CD4-positive, alpha-beta T cell treated with Interleukin-15 for 1 hour (primary cell): ENCODE data around the gene MAP3K10.

Source experiments
- DNase-seq: peaks from one replicate; pipeline ENCODE4 v3.0.0-alpha.2; 2020

The MAP3K10 gene

DNA sequence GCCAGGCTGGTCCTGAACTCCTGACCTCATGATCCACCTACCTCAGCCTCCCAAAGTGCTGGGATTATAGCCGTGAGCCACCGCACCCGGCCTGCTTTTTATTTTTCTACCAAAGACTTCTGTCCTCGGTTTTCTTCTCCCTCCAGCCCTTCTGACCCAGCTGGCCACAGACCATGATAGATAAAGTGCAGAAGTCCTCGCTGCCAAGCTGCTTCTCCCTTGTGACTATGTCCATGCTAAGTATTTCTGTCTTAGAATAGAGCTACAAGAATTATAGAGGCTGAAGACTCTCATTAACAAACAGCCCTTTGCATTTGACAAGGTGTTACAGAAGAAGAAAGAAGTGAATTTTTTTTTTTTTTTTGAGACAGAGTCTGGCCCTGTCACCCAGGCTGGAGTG, 15.4 kb upstream of the MAP3K10 start:
- no peak for DNase-seq

DNA sequence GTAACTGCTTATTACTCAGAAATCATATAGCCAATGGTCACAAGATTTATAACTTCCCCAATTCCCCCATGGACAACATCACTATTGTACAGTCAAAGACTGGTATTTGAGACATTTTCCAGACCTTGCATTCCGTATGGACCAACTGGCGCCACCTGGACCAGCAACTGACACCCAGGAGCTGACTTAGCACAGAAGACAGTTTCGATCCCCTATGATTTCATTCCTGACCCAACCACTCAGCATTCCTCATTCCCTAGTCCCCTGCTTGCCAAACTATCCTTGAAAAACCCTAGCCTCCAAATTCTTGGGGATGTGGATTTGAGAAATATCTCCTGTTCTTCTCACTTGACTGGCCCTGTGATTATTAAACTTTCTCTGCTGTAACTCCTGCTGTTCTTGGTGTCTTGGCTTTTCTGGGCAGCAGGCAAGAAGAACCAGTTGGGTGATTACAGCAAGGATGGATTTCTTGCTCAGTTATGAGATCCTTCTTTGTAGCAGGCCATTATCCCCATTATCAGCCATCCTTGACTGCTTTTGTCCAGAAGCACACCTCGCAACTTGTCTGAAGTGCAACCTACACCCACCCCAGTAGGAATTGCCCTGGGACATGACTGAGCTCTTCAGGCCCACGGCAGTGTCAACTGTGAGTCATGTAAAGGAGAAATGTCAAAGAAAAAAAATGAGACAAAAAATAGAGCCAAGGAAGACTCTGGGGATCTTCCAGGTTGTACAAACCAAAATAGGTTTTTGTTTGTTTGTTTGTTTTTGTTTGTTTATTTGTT, 13.7 kb upstream of the MAP3K10 start:
- DNase-seq: no peak

GRCh38 chr19:40178756-40179155, 12.5 kb upstream of the MAP3K10 start:
- DNase-seq: no peak

DNA sequence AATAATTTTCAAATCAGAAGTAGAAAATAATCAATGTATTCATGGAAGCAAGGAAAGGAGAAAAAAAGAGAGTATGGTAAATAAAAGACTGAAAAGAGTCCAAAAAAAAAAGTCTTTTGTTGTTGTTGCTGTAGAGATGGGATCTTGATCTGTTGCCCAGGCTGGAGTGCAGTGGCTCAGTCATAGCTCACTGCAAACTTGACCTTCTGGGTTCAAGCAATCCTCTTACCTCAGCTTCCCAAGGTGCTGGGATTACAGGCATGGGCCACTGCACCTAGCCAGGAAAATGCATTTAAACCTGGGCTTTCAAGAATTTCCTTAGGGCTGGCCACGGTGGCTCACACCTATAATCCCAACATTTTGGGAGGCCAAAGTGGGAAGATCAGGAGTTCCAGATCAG, 7.0 kb upstream of the MAP3K10 start:
- DNase-seq: no peak

DNA sequence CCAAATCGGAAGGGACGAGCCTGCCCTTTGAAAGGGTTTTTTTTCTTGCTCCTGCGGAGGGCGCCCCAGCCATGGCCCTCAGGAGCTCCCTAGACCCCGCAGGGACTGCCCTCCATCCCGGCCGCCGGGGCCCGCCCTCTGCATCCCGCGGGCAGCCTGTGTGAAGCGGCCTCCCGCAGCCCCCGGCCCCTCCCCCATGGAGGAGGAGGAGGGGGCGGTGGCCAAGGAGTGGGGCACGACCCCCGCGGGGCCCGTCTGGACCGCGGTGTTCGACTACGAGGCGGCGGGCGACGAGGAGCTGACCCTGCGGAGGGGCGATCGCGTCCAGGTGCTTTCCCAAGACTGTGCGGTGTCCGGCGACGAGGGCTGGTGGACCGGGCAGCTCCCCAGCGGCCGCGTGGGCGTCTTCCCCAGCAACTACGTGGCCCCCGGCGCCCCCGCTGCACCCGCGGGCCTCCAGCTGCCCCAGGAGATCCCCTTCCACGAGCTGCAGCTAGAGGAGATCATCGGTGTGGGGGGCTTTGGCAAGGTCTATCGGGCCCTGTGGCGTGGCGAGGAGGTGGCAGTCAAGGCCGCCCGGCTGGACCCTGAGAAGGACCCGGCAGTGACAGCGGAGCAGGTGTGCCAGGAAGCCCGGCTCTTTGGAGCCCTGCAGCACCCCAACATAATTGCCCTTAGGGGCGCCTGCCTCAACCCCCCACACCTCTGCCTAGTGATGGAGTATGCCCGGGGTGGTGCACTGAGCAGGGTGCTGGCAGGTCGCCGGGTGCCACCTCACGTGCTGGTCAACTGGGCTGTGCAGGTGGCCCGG, 815 bp downstream of the MAP3K10 start:
- no peak for DNase-seq

GRCh38 chr19:40192758-40193586, 1.7 kb downstream of the MAP3K10 start:
- no peak for DNase-seq

DNA sequence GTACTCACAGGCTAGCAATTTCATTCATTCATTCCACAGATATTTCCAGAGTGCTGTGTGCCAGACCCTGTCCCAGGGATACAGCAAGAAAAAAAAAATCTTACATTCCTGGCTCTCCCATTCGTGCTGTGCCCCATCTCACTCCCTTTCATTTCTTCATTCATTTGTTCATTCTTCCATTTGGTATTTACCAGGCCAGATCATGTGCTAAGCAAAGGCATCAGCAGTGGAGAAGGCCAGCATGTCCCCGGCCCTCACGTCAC, 2.3 kb downstream of the MAP3K10 start:
- no peak for DNase-seq

DNA sequence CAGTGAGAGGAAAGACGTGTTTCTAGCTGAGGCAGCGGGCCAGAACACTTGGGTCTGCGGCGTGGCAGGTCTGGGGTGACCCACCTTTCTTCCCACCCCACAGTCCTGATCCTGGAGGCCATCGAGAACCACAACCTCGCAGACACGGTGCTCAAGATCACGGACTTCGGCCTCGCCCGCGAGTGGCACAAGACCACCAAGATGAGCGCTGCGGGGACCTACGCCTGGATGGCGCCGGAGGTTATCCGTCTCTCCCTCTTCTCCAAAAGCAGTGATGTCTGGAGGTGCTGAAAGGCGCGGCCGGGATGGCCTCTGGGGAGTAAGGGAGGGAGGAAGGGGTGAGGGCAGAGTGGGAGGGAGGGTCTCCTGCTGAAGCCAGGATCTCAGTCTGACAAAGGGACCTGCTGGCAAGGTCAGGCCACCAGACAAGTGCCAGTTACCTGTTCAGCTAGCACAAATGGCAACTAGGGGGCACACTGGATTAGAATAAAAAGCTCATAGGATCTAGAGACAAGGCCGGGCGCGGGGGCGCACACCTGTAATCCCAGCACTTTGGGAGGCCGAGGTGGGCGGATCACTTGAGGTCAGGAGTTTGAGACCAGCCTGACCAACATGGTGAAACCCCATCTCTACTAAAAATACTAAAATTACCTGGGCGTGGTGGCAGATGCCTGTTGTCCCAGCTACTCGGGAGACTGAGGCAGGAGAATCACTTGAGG, 7.2 kb downstream of the MAP3K10 start:
- DNase-seq: no peak

GRCh38 chr19:40200341-40201099, 9.3 kb downstream of the MAP3K10 start:
- DNase-seq: no peak

GRCh38 chr19:40204381-40204780, 13.2 kb downstream of the MAP3K10 start:
- no peak for DNase-seq

DNA sequence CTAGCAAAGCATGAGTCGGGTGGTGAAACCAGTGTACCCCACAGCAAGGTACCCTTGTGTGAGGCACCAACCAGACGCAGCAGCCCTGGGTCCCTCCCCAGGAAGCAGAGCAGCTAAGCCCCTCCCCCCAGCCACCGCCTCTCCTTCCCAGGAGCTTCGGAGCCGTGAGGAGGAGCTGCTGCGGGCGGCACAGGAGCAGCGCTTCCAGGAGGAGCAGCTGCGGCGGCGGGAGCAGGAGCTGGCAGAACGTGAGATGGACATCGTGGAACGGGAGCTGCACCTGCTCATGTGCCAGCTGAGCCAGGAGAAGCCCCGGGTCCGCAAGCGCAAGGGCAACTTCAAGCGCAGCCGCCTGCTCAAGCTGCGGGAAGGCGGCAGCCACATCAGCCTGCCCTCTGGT, 14.5 kb downstream of the MAP3K10 start:
- no peak for DNase-seq

DNA sequence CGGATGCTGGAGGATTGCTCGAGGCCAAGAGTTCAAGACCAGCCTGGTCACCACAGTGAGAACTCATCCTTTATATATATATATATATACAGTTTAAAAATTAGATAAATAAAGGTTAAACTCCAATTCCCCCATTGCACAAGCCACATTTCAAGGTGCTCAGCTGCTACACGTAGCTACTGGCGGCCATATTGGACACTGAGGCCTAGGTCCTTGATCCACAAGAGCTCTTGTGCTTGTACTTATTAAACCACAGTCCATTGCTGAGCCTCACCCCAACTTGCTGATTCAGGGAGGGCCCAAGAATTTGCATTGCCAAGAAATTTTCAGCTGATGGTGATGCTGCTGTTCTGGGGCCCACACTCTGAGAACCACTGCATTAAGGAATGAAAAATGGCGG, 17.4 kb downstream of the MAP3K10 start:
- no peak for DNase-seq

DNA sequence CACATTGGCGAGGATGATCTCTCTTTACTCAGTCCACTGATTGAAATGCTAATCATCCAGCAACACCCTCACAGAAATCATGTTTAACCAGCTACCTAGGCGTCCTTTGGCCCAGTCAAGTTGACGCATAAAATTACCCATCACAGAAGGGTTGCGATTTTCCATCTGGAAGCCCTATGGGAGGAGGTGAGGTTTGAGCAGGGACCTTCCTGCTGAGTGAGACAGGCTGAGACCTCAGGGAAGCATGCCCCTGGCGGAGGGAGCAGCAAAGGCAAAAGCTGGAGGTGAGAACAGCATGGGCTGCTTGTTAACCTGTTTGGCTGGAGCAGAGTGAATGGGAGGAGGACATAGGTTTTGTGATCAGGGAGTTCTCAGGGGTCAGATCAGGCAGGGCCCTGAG, 19.7 kb downstream of the MAP3K10 start:
- no peak for DNase-seq

DNA sequence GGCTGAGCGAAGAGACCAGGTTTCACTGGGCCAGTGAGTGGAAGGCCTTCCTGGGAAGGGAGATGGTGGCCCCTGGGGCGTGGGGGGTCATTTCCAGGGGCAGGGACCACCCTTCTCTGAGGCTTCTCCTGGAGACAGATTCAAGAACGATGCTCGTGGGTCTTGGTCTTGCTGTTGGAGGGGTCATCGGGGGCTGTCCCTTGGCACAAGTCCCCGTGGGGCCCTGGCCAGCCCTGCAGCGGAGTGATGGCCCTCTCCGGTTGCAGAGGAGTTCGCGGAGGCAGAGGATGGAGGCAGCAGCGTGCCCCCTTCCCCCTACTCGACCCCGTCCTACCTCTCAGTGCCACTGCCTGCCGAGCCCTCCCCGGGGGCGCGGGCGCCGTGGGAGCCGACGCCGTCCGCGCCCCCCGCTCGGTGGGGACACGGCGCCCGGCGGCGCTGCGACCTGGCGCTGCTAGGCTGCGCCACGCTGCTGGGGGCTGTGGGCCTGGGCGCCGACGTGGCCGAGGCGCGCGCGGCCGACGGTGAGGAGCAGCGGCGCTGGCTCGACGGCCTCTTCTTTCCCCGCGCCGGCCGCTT, 22.1 kb downstream of the MAP3K10 start:
- DNase-seq: no peak

- DNase-seq: no peak
These were observed 22.8 kb downstream of the MAP3K10 start for GRCh38 chr19:40213882-40214570.

GRCh38 chr19:40214936-40215335, 23.7 kb downstream of the MAP3K10 start:
- DNase-seq: no peak

- no peak for DNase-seq
These were observed 25.0 kb downstream of the MAP3K10 start for GRCh38 chr19:40216013-40216776.

GRCh38 chr19:40216777-40217026, 25.5 kb downstream of the MAP3K10 start:
- DNase-seq: no peak

GRCh38 chr19:40217027-40217810, 26.0 kb downstream of the MAP3K10 start:
- DNase-seq: no peak
